Aorta (tissue), 5 donors: ENCODE measurements around the gene LRRC8B. TPM values are rescaled to one million over a fixed set of nuclear protein-coding genes. Genes with fewer than 3 reads are reported as not detected.

Experiments
- ATAC-seq: fragments of 200-7000 bp; cut with Tn5 transposase; one replicate; pipeline ENCODE4 v1.9.1; 2022; ENCODE audit warnings: moderate library complexity; ENCODE audit not compliant: low FRiP score
- DNase-seq, 2 donors: peaks; one replicate each; pipeline ENCODE4 v3.0.0-alpha.2; 2020
- H3K27ac ChIP-seq, 2 donors: one replicate each; pipeline ENCODE4 v1.5.1; 2013; ENCODE audit warnings: low read length in 2 of 2, mild to moderate bottlenecking in 2 of 2, moderate library complexity in 2 of 2, control low read depth in 1 of 2, inconsistent platforms in 1 of 2, low read depth in 1 of 2
- H3K27me3 ChIP-seq, 2 donors: one replicate each; pipeline ENCODE4 v1.6.1; 2013; ENCODE audit warnings: control low read depth in 1 of 2, low read length in 1 of 2, mild to moderate bottlenecking in 1 of 2, moderate library complexity in 1 of 2; ENCODE audit not compliant: insufficient read depth in 2 of 2, control insufficient read depth in 1 of 2
- H3K36me3 ChIP-seq, 2 donors: one replicate each; pipeline ENCODE4 v1.6.1; 2013; ENCODE audit warnings: control low read depth in 1 of 2, low read length in 1 of 2, mild to moderate bottlenecking in 1 of 2; ENCODE audit not compliant: insufficient read depth in 2 of 2, control insufficient read depth in 1 of 2
- H3K4me1 ChIP-seq, 2 donors: one replicate each; pipeline ENCODE4 v1.6.1; 2013; ENCODE audit warnings: low read length in 2 of 2, control low read depth in 1 of 2, mild to moderate bottlenecking in 1 of 2, moderate library complexity in 1 of 2; ENCODE audit not compliant: insufficient read depth in 2 of 2, control insufficient read depth in 1 of 2
- H3K4me3 ChIP-seq, 2 donors: one replicate each; pipeline ENCODE4 v1.5.1; 2013; ENCODE audit warnings: low read length in 2 of 2, control low read depth in 1 of 2, mild to moderate bottlenecking in 1 of 2
- H3K9me3 ChIP-seq: one replicate; pipeline ENCODE4 v1.6.1; 2013; ENCODE audit warnings: mild to moderate bottlenecking, low read length; ENCODE audit not compliant: control insufficient read depth
- WGBS, 2 donors: extraction: QIAGEN DNeasy Blood & Tissue Kit; methylation state at CpG; one replicate each; pipeline ENCODE4 v1.1.7; 2013; 5-methylcytosine and 5-hydroxymethylcytosine counted together
- intact Hi-C, 2 donors: fragments of 100-400 bp; cut with DNase I; formaldehyde crosslinking; loops; one replicate each; pipeline versions ENCODE4 v1.14.2 to v1.15.0; 2022
- polyA plus RNA-seq, 2 donors: library from polyadenylated mRNA; stranded (reverse); fragments of 200-250 nt; gene quantifications; one replicate each; pipeline ENCODE4 v1.2.3, GENCODE V29; 2013
- total RNA-seq, 2 donors: library from RNA; stranded (reverse); fragmentation: NEBNext Ultra II Directional; extraction: Animal tissue kit (Norgen Biotek cat#: 25700); gene quantifications; one replicate each; pipeline ENCODE4 v1.2.1, GENCODE V29; 2021
- donor health status: healthy with polysubstance abuse.
- donor health status: Bipolar disorder and iron deficiency.
- donor health status: DM: no; HTN: no; CAD: no.
- donor health status: DM: no; HTN: no; CAD: no.
- donor health status: DM: yes; HTN: yes; CAD: no.

Gene LRRC8B
- total and polyA plus RNA-seq, 4 donors: 0.72 to 5.9 (median 2.6) TPM

DNA sequence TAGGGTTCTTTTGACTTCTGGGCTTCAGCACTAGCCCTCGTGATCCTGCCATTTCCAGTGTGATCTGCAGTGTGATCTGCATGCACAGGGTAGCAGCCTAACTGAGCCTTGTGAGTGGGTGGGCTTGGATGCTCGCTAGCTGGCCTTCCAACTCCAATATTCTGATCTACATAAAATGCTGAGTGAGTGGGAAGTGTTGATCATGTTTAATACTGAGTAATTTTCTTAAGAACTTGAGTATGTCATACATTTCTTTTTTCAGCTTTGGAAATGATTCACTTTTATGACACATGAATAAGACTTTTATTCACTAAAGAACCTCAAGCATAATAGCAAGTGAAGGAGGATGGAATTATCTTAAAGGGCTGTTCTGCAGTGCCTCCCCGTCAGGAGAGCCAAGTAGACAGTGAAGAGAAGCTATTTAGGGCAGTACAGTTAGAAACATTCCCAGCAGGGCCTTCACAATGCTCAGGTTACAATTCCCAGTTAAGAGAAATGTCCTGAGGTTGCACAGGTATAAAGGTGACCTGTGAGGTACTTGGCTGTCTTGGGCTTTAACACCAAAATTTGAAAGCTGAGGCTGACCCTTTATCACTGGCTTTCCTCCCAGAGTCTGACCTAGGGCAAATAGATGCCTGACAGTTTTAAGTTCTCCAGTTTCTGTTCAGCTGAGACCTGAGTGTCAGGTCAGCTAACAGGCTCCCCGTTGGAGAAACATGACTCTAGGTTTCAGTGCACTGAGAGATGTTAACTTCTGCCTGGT, 79.2 kb downstream of the LRRC8B start:
- H3K27ac ChIP-seq: no peak overlapping the region
- H3K4me1 ChIP-seq: no peaks in the 10 kb centered on the region
- whole genome bisulfite sequencing, 2 donors: 66 to 71% methylated on average over 4 of the region's 4 CpGs
- no peaks in the 10 kb centered on the region for H3K36me3 ChIP-seq
- intact Hi-C loops: no loop called here
- no peaks in the 10 kb centered on the region for H3K9me3 ChIP-seq
- H3K4me3 ChIP-seq: no peak overlapping the region
- no peaks in the 10 kb centered on the region for H3K27me3 ChIP-seq
- no peak for ATAC-seq
- DNase-seq: no peak

DNA sequence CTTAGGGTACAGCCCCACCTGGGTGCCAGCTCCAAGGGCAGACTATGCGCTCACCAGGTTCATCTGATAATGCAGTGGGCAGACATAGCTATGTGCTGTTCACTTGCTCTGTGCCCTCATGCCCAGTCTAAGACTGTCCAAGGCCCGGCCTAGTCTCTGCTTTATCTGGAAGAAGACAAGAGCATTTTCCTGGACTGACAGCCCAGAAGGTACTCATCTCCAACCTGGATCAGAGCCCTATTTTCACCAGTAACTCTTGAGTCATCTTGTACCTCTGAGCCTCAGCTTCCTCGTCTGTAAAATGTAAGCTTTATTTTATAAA, 79.7 kb downstream of the LRRC8B start:
- Histone ChIP-seq H3K4me1 (no peaks in the 10 kb centered on the region), H3K27ac (no peak overlapping the region), H3K9me3 (no peaks in the 10 kb centered on the region), H3K4me3 (no peak overlapping the region), H3K27me3 (no peaks in the 10 kb centered on the region), H3K36me3 (no peaks in the 10 kb centered on the region)
- no peak for ATAC-seq
- intact Hi-C loops: no loop called here
- WGBS, 2 donors: 88 to 92% methylated on average over 3 of the region's 3 CpGs
- DNase-seq: no peak

DNA sequence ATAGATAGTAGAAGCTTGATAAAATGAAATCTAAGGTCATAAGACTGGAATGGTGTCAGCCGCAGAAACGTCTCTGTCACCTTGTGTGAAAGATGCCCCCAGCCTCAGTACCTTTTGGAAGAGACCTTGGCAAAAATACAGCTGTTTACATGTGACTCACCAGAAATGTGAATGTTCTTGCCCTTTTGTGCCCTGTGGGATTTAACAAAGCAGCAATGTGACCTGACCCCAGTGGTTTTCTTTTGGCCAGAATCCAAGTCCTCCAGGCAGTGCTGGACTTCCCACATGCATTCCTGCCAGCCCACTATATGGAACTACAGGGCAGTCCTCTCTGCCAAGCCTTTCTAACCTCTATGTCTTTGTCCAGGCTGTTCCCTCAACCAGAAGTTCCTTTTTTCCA, 81.1 kb downstream of the LRRC8B start:
- H3K4me3 ChIP-seq: no peak overlapping the region
- H3K9me3 ChIP-seq: no peaks in the 10 kb centered on the region
- ATAC-seq (peak; percentile 34), DNase-seq (no peak)
- no peaks in the 10 kb centered on the region for H3K27me3 ChIP-seq
- H3K36me3 ChIP-seq: no peaks in the 10 kb centered on the region
- H3K4me1 ChIP-seq: no peaks in the 10 kb centered on the region
- intact Hi-C loops: no loop called here
- WGBS, 2 donors: 63 to 87% methylated on average over 2 of the region's 2 CpGs
- no peak overlapping the region for H3K27ac ChIP-seq

DNA sequence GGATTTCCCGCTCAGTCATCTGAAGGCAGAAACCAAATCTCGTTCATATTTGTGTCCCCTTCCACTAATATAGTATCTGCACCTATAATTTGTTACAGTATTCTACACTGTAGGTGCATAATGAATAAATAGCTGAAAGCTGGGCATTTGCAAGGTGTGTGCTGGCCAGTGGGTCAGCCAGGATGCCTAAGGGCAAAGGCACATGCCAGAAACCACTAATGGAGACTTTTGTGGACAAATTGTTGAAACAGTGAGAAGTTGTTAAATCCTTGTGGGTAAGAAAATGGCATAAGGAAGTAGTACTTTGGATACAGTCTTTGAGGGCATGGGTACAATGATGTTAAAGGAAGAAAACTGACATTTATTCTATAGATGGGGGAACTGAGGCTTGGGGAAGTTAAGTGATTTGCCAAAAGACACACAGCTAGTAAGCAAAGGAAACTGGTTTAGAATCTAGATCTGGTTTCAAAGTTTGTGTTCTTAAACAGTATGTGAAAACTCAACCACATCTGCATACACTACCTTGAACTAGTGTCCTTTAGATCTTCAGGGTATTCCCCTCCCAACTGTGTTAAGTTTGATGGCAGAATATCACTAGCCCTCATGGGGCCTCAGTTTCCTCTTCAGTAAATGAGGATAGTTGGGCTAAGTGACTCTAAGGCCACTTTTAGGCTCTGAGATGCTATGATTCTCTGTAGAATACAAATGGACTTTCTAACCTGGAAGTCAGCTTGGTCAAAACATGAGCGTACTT, 81.8 kb downstream of the LRRC8B start:
- 94 to 96% methylated on average over 3 of the region's 3 CpGs for WGBS, 2 donors
- no peak for ATAC-seq
- no peaks in the 10 kb centered on the region for H3K9me3 ChIP-seq
- no peaks in the 10 kb centered on the region for H3K4me1 ChIP-seq
- H3K27me3 ChIP-seq: no peaks in the 10 kb centered on the region
- H3K36me3 ChIP-seq: no peaks in the 10 kb centered on the region
- intact Hi-C loops: no loop called here
- H3K27ac ChIP-seq: no peak overlapping the region
- H3K4me3 ChIP-seq: no peak overlapping the region
- DNase-seq: no peak

DNA sequence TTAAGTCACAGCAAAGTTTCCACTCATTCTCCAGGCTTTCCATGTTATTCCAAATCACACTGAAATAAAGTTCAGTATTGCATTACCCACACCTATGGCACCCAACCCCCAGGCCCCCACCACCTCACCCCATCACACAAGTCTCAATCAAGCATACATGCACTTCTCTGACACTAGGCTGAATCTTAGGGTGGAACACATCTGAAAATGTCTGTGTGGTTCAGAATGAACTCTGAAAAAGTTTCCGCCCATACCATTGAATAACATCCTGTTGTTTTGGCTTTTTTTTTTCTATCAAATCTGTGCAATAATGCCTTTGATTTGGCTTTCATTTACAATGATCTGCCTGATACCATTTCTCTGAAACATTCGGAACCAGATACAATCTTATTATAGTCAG, 82.5 kb downstream of the LRRC8B start:
- intact Hi-C loops: no loop called here
- H3K27ac ChIP-seq: no peak overlapping the region

DNA sequence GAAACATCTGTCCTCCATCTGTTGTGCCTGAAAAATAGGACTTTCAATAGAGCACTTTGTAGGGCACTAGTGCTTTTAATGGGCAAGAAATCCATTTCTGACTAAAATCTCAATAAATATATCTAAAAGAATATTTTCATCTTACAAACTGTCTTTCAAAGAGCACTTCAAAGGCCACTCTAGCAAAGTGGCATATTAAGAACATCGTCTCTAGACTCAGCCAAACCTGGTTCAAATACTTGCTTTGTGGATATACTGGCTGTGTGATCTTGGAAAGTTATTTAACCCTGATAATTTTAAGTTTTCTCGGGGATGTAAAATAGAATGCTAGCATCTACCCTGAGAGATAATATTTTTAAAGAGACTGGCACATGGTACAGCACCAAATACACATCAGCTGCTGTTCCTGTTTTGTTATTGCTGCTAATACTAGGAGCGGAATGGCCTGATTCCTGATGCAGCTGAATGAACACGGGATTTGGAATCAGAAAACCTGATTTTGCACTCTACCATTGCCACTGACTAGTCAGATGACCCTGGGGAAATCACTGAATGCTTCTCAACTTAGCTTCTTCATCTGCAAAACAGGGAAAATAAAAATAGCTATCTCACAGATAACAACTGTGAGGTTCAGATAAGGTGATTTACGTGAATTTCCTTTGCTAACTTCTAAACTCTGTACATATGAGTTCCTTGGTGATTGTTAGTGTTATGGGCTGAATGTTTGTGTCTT, 83.1 kb downstream of the LRRC8B start:
- ATAC-seq (no peak), DNase-seq (no peak)
- 88 to 89% methylated on average over 5 of the region's 5 CpGs for WGBS, 2 donors
- Histone ChIP-seq H3K4me3 (no peak overlapping the region), H3K9me3 (no peaks in the 10 kb centered on the region), H3K4me1 (no peaks in the 10 kb centered on the region), H3K36me3 (no peaks in the 10 kb centered on the region), H3K27me3 (no peaks in the 10 kb centered on the region), H3K27ac (no peak overlapping the region)
- intact Hi-C loops: no loop called here

More for the DNA sequence above, 82.5 kb downstream of the LRRC8B start:
- Histone ChIP-seq H3K4me1 (no peaks in the 10 kb centered on the region), H3K9me3 (no peaks in the 10 kb centered on the region), H3K27me3 (no peaks in the 10 kb centered on the region), H3K4me3 (no peak overlapping the region), H3K36me3 (no peaks in the 10 kb centered on the region)
- ATAC-seq (no peak), DNase-seq (no peak)
- 94 to 95% methylated on average over 2 of the region's 2 CpGs for WGBS, 2 donors

DNA sequence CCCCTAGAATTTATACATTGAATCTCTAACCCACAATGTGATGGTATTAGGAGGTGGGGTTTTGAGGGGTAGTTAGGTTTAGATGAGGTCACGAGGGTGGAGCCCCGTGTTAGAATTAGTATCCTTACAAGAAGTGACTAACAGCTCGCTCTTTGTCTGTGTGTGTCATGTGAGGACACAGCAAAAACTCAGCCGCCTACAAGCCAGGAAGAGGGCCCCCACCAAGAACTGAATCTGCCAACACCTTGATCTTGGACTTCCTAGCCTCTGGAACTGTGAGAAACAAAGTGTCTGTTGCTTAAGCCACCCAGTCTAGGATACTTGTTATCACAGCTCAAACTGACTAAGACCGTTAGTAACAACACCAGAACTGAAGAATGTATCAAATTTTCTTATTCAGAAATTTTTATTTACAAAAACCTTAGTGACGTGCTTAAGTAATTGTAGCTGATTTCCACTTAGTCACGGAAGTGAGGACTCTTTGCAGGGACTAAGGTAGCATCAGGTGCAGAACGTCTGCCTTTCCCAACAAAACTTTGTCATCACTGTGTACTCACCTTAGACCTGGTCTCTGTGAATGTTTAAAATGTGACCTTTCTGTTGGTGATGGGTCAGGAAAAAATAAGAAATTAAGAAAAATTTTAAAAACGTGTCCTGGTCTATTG, 83.8 kb downstream of the LRRC8B start:
- 86 to 88% methylated on average over 9 of the region's 9 CpGs for WGBS, 2 donors
- H3K27me3 ChIP-seq: no peaks in the 10 kb centered on the region
- no peaks in the 10 kb centered on the region for H3K4me1 ChIP-seq
- H3K9me3 ChIP-seq: no peaks in the 10 kb centered on the region
- H3K4me3 ChIP-seq: no peak overlapping the region
- ATAC-seq: no peak
- intact Hi-C loops: no loop called here
- no peak overlapping the region for H3K27ac ChIP-seq
- H3K36me3 ChIP-seq: no peaks in the 10 kb centered on the region
- no peak for DNase-seq

DNA sequence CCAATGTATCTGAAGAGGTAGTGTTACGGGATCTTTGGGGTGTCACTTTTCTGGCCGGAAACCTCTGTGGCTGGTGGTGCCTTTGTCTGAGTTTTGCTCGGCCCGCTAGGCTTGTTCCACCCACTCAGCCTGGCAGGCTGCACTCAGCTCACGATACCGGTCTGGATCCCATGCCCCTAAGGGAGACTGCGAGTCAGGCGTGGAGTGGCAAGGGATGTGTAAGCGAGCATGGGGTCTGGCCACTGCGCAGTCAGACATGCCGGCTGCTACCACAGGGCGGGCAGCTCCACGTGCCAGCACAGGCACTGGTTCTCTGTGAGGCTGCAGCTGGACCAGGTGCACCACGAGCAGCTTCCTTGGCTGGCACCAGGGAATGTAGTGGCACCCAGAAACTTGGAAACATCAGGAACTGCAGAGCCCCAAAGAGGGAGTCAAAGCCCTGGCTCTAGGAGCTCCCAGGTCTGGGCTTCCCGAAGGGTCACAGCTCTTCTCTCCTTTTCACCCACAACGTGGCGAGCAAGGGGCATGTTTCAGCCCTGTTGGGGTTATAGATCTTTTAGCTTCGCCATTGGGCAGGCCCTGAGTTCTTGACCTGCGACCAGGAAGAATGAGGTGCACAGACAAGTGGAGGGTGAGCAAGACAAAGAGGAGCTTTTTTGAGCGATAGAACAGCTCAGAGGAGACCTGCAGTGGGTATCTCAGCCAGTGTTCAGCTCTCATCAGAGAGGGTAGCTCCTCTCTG, 84.5 kb downstream of the LRRC8B start:
- intact Hi-C loops: no loop called here
- ATAC-seq: no peak
- 94% methylated on average over 20 of the region's 20 CpGs for WGBS, 2 donors

More for the DNA sequence above, 84.5 kb downstream of the LRRC8B start:
- H3K36me3 ChIP-seq: no peaks in the 10 kb centered on the region
- DNase-seq: no peak
- H3K4me1 ChIP-seq: no peaks in the 10 kb centered on the region
- no peaks in the 10 kb centered on the region for H3K27me3 ChIP-seq
- no peaks in the 10 kb centered on the region for H3K9me3 ChIP-seq
- H3K27ac ChIP-seq: no peak overlapping the region
- H3K4me3 ChIP-seq: no peak overlapping the region
